ENCODE measurements around the gene ENPP6.

ENPP6 gene

DNA sequence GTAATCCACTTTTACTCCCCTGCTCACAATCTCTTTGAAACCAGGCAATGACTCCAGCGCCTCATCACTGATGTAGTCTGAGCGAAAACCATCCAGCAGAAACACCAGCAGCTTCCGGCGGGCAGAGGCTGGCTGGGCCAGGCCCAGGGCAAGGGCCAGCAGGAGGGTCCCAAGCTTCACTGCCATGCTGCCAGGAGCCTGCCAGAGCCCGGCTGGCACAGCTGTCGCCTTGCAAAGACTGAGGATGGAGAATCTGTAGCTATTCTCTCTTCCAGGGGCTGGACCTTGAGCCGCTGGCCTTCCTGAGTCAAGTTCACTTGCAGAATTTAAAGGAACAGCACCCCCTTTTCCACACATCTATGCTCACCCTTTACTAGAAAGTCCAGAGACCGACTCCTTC, at the start of gene ENPP6:
TSS of gene ENPP6 (minus strand) at position 240 of the 400 bp plus-strand sequence. CDS start at position 186, 54 bp downstream.
- DNase-seq = peak in 3 of 58 donors; percentile 11 to 42 (median 11)

DNA sequence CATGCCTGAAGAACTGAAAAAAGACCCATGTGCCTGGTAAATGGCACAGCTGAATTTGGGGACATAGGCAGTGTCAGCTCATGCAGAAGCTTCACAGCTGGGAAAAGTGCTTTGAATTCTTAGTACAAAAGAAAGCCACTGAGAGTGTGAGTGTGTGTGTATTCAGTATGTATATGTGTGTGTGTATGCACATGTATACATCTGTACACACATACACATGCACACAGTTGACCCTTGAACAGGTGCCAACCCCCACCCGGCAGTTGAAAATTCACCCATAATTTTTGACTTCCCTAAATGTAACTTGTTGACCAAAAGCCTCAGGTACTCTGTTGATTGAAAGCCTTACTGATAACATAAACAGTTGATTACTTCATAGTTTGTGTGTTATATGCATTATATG, 49.5 kb upstream of the ENPP6 start:
- DNase-seq = no peak

- peak in 2 of 58 donors; percentile 9 to 29 for DNase-seq
Measured at GRCh38 chr4:184265546-184266351, 48.1 kb upstream of the ENPP6 start.

GRCh38 chr4:184263910-184264732, 46.4 kb upstream of the ENPP6 start:
- DNase-seq = peak in 56 of 58 donors; percentile 40 to 98 (median 82)

GRCh38 chr4:184263461-184263860, 45.8 kb upstream of the ENPP6 start:
- DNase-seq = no peak

DNA sequence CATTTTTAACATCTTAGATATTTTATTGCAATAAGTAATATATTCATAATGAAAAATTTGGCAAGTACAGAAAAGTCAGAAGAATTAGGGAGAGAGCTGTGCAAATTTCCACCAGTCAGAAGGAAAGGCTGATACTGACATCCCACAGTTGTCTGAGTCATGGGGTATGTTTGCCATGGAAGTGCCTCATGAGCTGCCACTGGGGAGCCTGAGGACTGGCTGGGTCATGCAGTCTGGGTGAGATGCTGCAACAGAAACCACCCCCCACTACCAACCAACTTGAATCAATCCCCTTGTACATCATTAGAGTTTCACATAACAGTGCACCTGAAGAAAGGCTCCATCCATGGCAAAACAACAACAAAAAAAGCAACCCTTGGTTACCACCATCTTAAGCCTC, 45.2 kb upstream of the ENPP6 start:
- no peak for DNase-seq

DNA sequence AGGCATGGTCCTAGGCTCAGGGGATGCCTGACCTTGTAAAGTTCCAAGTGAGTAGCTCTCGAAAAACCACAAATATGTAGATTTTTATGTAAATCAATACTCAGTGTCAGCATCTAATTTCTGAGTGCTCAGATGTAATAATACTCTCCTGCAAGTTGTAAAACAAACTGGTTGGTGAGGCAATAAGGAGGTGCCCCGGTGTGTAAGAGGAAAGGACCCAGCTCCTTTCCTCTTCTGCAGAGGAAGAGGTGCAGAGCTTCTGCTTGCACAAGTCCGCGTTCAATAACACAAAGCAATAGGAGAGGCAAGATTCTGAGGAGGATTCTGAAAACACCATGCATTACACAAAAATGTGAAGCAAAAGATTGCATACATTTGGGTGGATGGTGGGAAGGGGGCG, 43.6 kb upstream of the ENPP6 start:
- no peak for DNase-seq

DNA sequence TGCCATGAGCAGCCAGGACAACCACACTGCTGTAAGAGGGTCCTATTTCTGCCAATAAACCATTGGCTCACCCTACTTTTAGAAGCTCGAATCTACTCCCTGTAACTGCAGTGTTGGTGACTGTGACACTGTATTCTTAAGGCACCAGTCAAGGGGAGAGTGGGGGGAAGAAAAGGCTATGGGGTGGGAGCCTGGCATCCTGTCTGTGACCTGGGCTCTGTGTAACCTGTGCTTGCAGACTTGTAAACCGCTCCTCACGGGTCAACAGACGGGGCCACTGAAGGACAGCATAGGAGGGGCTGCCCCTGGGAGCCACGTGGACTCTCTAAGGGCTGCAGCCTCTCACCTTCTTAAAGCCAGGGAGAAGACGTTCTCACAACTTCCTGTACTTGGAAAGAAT, 42.2 kb upstream of the ENPP6 start:
- DNase-seq = no peak

GRCh38 chr4:184259081-184259480, 41.4 kb upstream of the ENPP6 start:
- DNase-seq = no peak

DNA sequence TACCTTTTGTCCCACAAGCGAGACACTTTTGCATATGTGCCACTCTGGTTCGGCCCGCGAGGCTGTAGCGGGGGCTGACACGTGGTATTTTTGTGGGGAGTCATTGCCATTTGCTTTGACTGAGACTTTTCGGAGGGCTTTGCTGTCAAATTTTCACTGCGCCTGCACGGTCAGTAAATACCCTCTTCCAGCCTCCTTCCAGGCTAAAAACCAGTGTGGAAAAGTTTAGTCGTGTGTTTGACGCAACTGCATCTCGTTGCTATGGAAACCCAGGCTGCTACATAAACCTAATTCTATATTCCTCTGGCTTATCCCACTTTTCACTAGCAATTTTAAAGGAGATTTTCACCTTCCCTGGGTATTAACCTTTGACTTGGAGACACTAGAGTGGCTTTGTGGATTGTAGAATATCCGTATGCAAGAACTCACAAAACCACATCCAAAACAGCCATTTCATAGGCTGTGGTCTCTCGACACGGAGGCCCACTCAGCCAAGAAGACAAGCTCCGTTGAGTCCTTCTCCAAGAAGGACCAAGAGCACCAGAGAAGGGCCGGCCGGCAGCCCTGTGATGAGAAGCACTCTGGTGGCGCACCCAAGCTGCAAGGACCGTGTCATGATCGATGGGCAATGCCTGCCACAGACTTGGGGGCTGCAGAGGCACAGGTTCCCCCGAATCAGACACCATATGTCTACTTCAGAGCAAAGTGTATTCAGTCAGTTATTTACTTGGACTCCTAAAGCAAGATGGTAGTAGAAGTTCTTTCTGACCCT, 38.4 kb upstream of the ENPP6 start:
- DNase-seq = peak in 9 of 58 donors; percentile 9 to 53 (median 25)

DNA sequence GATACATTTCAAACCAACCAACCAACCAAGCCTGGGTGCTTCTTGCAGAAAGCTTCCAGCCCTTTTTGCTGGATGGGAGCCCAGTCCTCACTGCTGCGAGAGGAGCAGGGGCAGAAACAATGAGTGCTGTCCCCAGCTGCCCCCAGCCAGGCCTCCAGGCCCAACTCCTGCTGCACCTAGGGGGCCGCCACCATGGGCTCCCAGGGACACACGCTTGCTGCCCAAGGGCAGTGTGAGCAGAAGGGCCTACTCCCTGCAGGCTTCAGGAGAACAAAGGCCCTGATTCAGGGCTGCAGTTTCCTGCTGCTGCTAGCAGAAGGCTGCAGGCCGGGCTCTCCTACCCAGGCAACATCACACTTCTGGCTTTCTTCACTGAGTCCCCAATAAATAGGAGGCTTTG, 37.7 kb upstream of the ENPP6 start:
- peak in 52 of 58 donors; percentile 8 to 89 (median 46) for DNase-seq

- no peak for DNase-seq
Measured at GRCh38 chr4:184253072-184253420, 35.4 kb upstream of the ENPP6 start.

DNA sequence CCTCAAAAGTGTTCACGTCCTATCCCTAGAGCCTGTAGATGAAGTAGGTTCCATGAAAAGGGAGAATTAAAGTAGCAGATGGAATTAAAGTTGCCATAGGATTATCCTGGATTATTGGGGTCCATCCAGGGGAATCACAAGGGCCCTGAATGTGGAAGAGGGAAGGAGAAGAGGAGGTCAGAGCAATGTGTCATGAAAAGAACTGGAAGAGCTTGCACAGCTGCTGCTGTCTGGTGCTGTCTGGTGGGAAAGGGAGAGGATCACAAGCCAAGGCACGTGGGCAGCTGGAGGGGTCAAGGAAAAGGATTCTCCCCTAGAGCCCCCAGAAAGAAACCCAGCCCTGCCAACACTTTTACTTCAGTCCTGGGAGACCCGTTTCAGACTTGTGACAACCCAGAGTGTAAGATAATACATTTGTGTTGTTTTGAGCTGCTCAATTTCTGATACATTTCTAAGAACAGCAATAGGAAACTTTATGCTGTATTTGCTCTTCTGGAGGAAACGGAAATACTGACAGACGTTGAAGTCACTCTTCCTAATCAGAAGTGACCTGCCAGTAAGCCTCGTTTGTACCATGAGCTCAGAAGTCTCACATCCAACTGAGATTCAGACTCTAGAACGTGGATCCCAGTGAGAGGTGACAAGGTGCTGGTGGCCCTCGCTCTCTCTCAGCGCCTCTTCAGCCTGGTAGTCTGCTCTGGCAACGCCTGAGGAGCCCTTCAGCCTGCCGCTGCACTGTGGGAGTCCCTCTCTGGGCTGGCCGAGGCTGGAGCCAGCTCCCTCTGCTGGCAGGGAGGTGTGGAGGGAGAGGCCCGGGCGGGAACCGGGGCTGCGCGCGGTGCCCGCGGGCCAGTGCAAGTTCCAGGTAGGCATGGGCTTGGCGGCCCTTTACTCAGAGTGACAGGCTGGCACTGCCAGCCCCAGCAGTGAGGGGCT, 34.7 kb upstream of the ENPP6 start:
- DNase-seq = no peak

DNA sequence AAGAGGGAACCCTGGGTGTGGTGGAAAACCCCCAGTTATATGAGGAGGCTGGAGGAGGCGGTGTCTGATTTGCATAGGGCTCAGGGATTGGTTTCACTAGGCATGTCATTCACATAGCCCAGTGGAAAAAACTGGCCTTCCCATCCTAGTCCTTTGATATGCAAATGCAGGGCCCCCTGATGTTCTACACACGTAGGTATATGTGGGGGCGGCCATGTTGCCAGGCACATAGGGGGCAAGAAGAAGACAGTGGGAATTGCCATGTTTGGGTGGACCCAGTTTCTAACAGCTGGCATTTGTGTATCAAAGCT, 34.0 kb upstream of the ENPP6 start:
- DNase-seq = no peak

- peak in 2 of 58 donors; percentile 34 for DNase-seq
Measured at GRCh38 chr4:184250795-184251669, 33.4 kb upstream of the ENPP6 start.

GRCh38 chr4:184248216-184248615, 30.5 kb upstream of the ENPP6 start:
- DNase-seq = no peak

DNA sequence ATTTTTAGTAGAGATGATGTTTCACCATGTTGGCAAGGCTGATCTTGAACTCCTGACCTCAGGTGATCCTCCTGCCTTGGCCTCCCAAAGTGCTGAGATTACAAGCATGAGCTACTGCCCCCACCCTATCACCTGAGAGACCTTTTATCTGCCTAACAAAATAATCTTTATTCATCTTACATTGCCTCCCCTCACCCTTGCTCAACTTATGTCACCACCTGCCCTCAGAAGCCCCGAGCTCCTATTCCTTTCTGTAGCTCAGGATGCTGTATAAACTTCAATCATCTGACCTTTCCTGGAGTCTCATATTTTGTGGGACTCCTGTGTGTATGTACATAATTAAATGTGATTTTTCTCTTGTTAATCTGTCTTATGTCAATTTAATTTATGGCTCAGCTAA, 29.7 kb upstream of the ENPP6 start:
- DNase-seq = no peak

DNA sequence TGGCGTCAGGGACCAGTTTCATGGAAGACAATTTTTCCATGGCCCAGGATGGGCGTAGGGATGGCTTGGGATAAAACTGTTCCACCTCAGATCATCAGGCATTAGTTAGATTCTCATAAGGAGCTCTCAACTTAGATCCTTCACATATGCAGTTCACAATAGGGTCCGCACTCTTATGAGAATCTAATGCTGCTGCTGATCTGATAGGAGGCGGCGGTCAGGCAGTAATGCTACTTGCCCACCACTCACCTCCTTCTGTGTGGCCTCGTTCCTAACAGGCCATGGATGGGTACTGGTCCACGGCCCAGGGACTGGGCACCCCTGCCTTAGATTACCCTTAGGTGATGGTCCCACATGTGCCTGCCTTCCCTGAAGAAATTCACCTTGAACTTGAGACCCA, 28.8 kb upstream of the ENPP6 start:
- DNase-seq = no peak

- no peak for DNase-seq
Measured at GRCh38 chr4:184238072-184238745, 20.5 kb upstream of the ENPP6 start.

Data from anterior cingulate cortex (tissue), 58 donors.